H1 (cell line): ENCODE measurements around the gene SPACDR. TPM values are rescaled to one million over a fixed set of nuclear protein-coding genes. Genes with fewer than 3 reads are reported as not detected.

Source experiments
- CTCF ChIA-PET: fragments of 300-600 bp; sonication (Branson Sonifier 250); formaldehyde crosslinking; loops from one replicate; lab custom pipeline; 2021; ENCODE audit not compliant: partially characterized antibody; lab: Charles Lee
- POLR2A ChIA-PET: fragments of 300-600 bp; sonication (Branson Sonifier 250); formaldehyde crosslinking; loops from one replicate; lab custom pipeline; 2021; ENCODE audit warnings: inconsistent platforms; ENCODE audit not compliant: partially characterized antibody; lab: Charles Lee
- DNase-seq, 2 experiments: peaks; one replicate each; pipeline versions ENCODE4 v3.0.0 to v3.0.0-alpha.2; 2010 to 2022; ENCODE audit warnings: low spot score in 2 of 2, low read depth in 1 of 2, mixed read lengths in 1 of 2
- FAIRE-seq: peaks from 2 replicates; lab custom pipeline; 2011; peaks lifted over from hg19 to GRCh38; lab: Jason Lieb, UNC
- H2AFZ ChIP-seq: 2 replicates; pipeline ENCODE4 v1.8.1; 2012; ENCODE audit warnings: low read length, inconsistent platforms
- H2AK5ac ChIP-seq: 2 replicates; pipeline ENCODE4 v1.6.1; 2013; ENCODE audit warnings: low read depth, low read length
- H2BK120ac ChIP-seq: replicated peaks from 2 replicates; pipeline ENCODE3; 2013; ENCODE audit warnings: low read depth, low read length, inconsistent platforms
- H2BK12ac ChIP-seq: 2 replicates; pipeline ENCODE4 v1.6.1; 2013; ENCODE audit warnings: low read depth, low read length
- H2BK15ac ChIP-seq: 2 replicates; pipeline ENCODE4 v1.6.1; 2013; ENCODE audit warnings: low read length
- H2BK20ac ChIP-seq: 2 replicates; pipeline ENCODE4 v1.6.1; 2013; ENCODE audit warnings: low read length
- H2BK5ac ChIP-seq: 2 replicates; pipeline ENCODE4 v1.6.1; 2013; ENCODE audit warnings: low read depth, low read length
- H3K14ac ChIP-seq: 2 replicates; pipeline ENCODE4 v1.6.1; 2013; ENCODE audit warnings: inconsistent platforms; ENCODE audit not compliant: insufficient read length
- H3K18ac ChIP-seq: 2 replicates; pipeline ENCODE4 v1.6.1; 2013; ENCODE audit warnings: low read length; ENCODE audit errors: extremely low read depth
- H3K23ac ChIP-seq: 2 replicates; pipeline ENCODE4 v1.6.1; 2013; ENCODE audit warnings: inconsistent platforms; ENCODE audit not compliant: insufficient read length
- H3K23me2 ChIP-seq: 2 replicates; pipeline ENCODE4 v1.6.1; 2013; ENCODE audit warnings: low read depth, low read length
- H3K27ac ChIP-seq: 2 replicates; pipeline ENCODE4 v1.6.1; 2011; ENCODE audit warnings: low read depth, low read length, inconsistent platforms
- H3K27me3 ChIP-seq, 4 experiments: replicated peaks in 1 of 4; 1 replicate in 1 of 4; 2 replicates in 3 of 4; pipeline versions ENCODE4 v1.6.1 to v1.8.1; 2011 to 2013; ENCODE audit warnings: low read length in 3 of 4, mild to moderate bottlenecking in 3 of 4, inconsistent platforms in 2 of 4, mixed read lengths in 2 of 4, moderate library complexity in 1 of 4; ENCODE audit not compliant: control insufficient read depth in 3 of 4, insufficient read depth in 3 of 4; ENCODE audit errors: extremely low read depth in 1 of 4
- H3K36me3 ChIP-seq, 4 experiments: 2 replicates each; pipeline versions ENCODE4 v1.6.1 to v1.8.1; 2011 to 2013; ENCODE audit warnings: mild to moderate bottlenecking in 4 of 4, low read length in 3 of 4, moderate library complexity in 2 of 4, control low read depth in 1 of 4, inconsistent platforms in 1 of 4; ENCODE audit not compliant: insufficient read depth in 4 of 4, control insufficient read depth in 2 of 4
- H3K4ac ChIP-seq: replicated peaks from 2 replicates; pipeline ENCODE3; 2013; ENCODE audit warnings: low read length, low read depth, mixed read lengths, inconsistent platforms; ENCODE audit not compliant: insufficient read length
- H3K4me1 ChIP-seq, 4 experiments: replicated peaks in 1 of 4; 1 replicate in 1 of 4; 2 replicates in 3 of 4; pipeline versions ENCODE4 v1.6.1 to v1.8.1; 2011 to 2013; ENCODE audit warnings: low read length in 3 of 4, inconsistent platforms in 2 of 4, mixed read lengths in 1 of 4; ENCODE audit not compliant: insufficient read depth in 4 of 4, control insufficient read depth in 3 of 4
- H3K4me2 ChIP-seq, 2 experiments: 2 replicates each; pipeline versions ENCODE4 v1.6.1 to v1.8.1; 2011 to 2013; ENCODE audit warnings: low read depth in 2 of 2, low read length in 2 of 2, control low read depth in 1 of 2, inconsistent platforms in 1 of 2, mild to moderate bottlenecking in 1 of 2; ENCODE audit not compliant: insufficient read depth in 1 of 2
- H3K4me3 ChIP-seq, 4 experiments: fragments of 200-600, 300-600 bp in 1 of 4; sonication (generic), shearing (Covaris generic), sonication (Bioruptor Twin) in 1 of 4; 2 replicates each; pipeline versions ENCODE4 v1.5.1 to v1.8.1; 2011 to 2016; ENCODE audit warnings: low read length in 4 of 4, low read depth in 3 of 4, control low read depth in 2 of 4, inconsistent platforms in 2 of 4, mild to moderate bottlenecking in 2 of 4, mixed read lengths in 1 of 4, moderate library complexity in 1 of 4; ENCODE audit not compliant: insufficient read depth in 2 of 4; ENCODE audit errors: extremely low read depth in 1 of 4
- H3K56ac ChIP-seq: replicated peaks from 2 replicates; pipeline ENCODE3; 2013; ENCODE audit warnings: low read depth, mild to moderate bottlenecking, mixed read lengths, low read length, inconsistent platforms; ENCODE audit not compliant: insufficient read length
- H3K79me1 ChIP-seq: 2 replicates; pipeline ENCODE4 v1.6.1; 2013; ENCODE audit warnings: low read depth, low read length, control low read depth
- H3K79me2 ChIP-seq, 2 experiments: 2 replicates each; pipeline versions ENCODE4 v1.6.1 to v1.8.1; 2012 to 2013; ENCODE audit warnings: low read length in 2 of 2, mild to moderate bottlenecking in 2 of 2, inconsistent platforms in 1 of 2; ENCODE audit not compliant: insufficient read depth in 2 of 2, control insufficient read depth in 1 of 2
- H3K9ac ChIP-seq, 4 experiments: replicated peaks in 1 of 4; 1 replicate in 1 of 4; 2 replicates in 3 of 4; pipeline versions ENCODE4 v1.6.1 to v1.8.1; 2011 to 2013; ENCODE audit warnings: low read depth in 3 of 4, low read length in 3 of 4, control low read depth in 2 of 4, mild to moderate bottlenecking in 2 of 4, moderate library complexity in 2 of 4, inconsistent platforms in 1 of 4; ENCODE audit errors: extremely low read depth in 1 of 4
- H3K9me3 ChIP-seq, 2 experiments: 2 replicates each; pipeline versions ENCODE4 v1.6.1 to v1.8.1; 2012 to 2013; ENCODE audit warnings: mild to moderate bottlenecking in 2 of 2, moderate library complexity in 2 of 2, control low read depth in 1 of 2, inconsistent platforms in 1 of 2, low read depth in 1 of 2, low read length in 1 of 2, mixed read lengths in 1 of 2; ENCODE audit not compliant: insufficient read depth in 2 of 2
- H4K20me1 ChIP-seq, 2 experiments: replicated peaks in 1 of 2; 2 replicates each; pipeline versions ENCODE3 to v1.8.1; 2011 to 2013; ENCODE audit warnings: inconsistent platforms in 2 of 2, low read length in 2 of 2, mild to moderate bottlenecking in 1 of 2; ENCODE audit not compliant: insufficient read depth in 2 of 2, control insufficient read depth in 1 of 2
- H4K5ac ChIP-seq: 2 replicates; pipeline ENCODE4 v1.6.1; 2013; ENCODE audit warnings: low read length, low read depth, mixed read lengths, inconsistent platforms; ENCODE audit not compliant: insufficient read length
- H4K8ac ChIP-seq: 2 replicates; pipeline ENCODE4 v1.8.0; 2013; ENCODE audit warnings: mild to moderate bottlenecking, moderate library complexity, low read length, inconsistent platforms; ENCODE audit not compliant: insufficient read depth; ENCODE audit errors: extremely low read depth
- H4K91ac ChIP-seq: replicated peaks from 2 replicates; pipeline ENCODE3; 2013; ENCODE audit warnings: low read length, mixed read lengths, inconsistent platforms; ENCODE audit not compliant: insufficient read length
- CHD2 ChIP-seq: IDR thresholded peaks from 2 replicates; pipeline ENCODE4 v1.6.1; 2012; ENCODE audit warnings: low read length, improper control_type of control experiment
- CREB1 ChIP-seq: IDR thresholded peaks from 2 replicates; pipeline ENCODE4 v1.6.1; 2012; ENCODE audit warnings: inconsistent platforms
- CTCF ChIP-seq, 3 experiments: IDR thresholded peaks; 1 replicate in 2 of 3; 2 replicates in 1 of 3; pipeline versions ENCODE4 v1.5.1 to v1.6.1; 2011; ENCODE audit warnings: low read length in 3 of 3, mild to moderate bottlenecking in 3 of 3, inconsistent platforms in 2 of 3, low read depth in 1 of 3, moderate library complexity in 1 of 3; ENCODE audit not compliant: insufficient read depth in 1 of 3; ENCODE audit errors: control extremely low read depth in 1 of 3
- JUND ChIP-seq: IDR thresholded peaks from 2 replicates; pipeline ENCODE4 v1.6.1; 2011; ENCODE audit warnings: mild to moderate bottlenecking, improper control_type of control experiment, low read length
- POU5F1 ChIP-seq: IDR thresholded peaks from 2 replicates; pipeline ENCODE4 v1.6.1; 2011; ENCODE audit warnings: low read depth, mild to moderate bottlenecking, low read length, moderate library complexity
- RAD21 ChIP-seq, 2 experiments: IDR thresholded peaks in 1 of 2; conservative IDR thresholded peaks in 1 of 2; 2 replicates each; pipeline ENCODE4 v1.6.1; 2011; ENCODE audit warnings: low read depth in 2 of 2, low read length in 2 of 2, improper control_type of control experiment in 1 of 2, inconsistent platforms in 1 of 2, mild to moderate bottlenecking in 1 of 2, moderate library complexity in 1 of 2
- WGBS, 2 experiments: shearing (Covaris generic) in 1 of 2; methylation state at CpG; one replicate each; pipeline versions ENCODE4 v1.1.6 to v1.1.7; 2013 to 2015; ENCODE audit warnings: low lambda C conversion rate in 2 of 2, mixed read lengths in 2 of 2, inconsistent platforms in 1 of 2, low coverage in 1 of 2, missing lambda C conversion rate in 1 of 2; ENCODE audit not compliant: insufficient replicate concordance in 2 of 2, insufficient coverage in 1 of 2, insufficient read length in 1 of 2; ENCODE audit errors: extremely low coverage in 1 of 2, missing lambda C conversion rate in 1 of 2; 5-methylcytosine and 5-hydroxymethylcytosine counted together
- polyA plus RNA-seq, 7 experiments: library from polyadenylated mRNA; depleted of rRNA in 3 of 7; stranded (reverse) in 5 of 7; unstranded in 2 of 7; fragments of >200 nt in 5 of 7; fragments of 200-250 nt in 2 of 7; gene quantifications; 1 replicate in 5 of 7; 2 replicates in 1 of 7; 4 replicates in 1 of 7; pipeline versions ENCODE4 v1.2.1 to v1.2.3, GENCODE V29; 2011 to 2013; ENCODE audit warnings: missing spikeins in 2 of 7, mixed read lengths in 2 of 7
- total RNA-seq: library from RNA; stranded (reverse); fragmentation: NEBNext Ultra II Directional; extraction: Animal tissue kit (Norgen Biotek cat#: 25700); gene quantifications from 2 replicates; pipeline ENCODE4 v1.2.1, GENCODE V29; 2021

SPACDR gene
- total and polyA plus RNA-seq, 2 of the 8 experiments (the other 6 are each of a cell fraction or from before 2014, with no cell fraction given) = 0.26 TPM; not detected in 1

- H3K4me1 ChIP-seq = no peaks in the 10 kb centered on the region
- H3K4me2 ChIP-seq = no peak overlapping the region
- H4K8ac ChIP-seq = no peak overlapping the region
- H4K20me1 ChIP-seq = no peaks in the 10 kb centered on the region
- ChIA-PET CTCF (interaction anchor here (0.6 to 4.4 kb wide), 34 partner anchors 8 to 392 kb away, joined by 3 to 41 read pairs (median 5); partner anchors contain the start of genes PILRB and POP7), POLR2A (interaction anchor here (0.5 to 2.3 kb wide), 7 partner anchors 22 to 118 kb away, joined by 3 to 12 read pairs (median 3); partner anchors contain the start of genes MEPCE and ZCWPW1)
- no peak overlapping the region for H3K4ac ChIP-seq
- no peaks in the 10 kb centered on the region for H3K79me1 ChIP-seq
- no peaks in the 10 kb centered on the region for H3K79me2 ChIP-seq
- H2AK5ac ChIP-seq = no peak overlapping the region
- FAIRE-seq = peak; percentile 70
- DNase-seq = peak in 1 of 2 experiments; percentile 51
- no peak overlapping the region for H2BK5ac ChIP-seq
- no peak overlapping the region for H3K23ac ChIP-seq
- H3K27me3 ChIP-seq = no peaks in the 10 kb centered on the region; a peak in 1 of 7 replicates
- H4K91ac ChIP-seq = no peak overlapping the region
- 63% methylated on average over 12 of the region's 12 CpGs; no CpG with 5 or more reads in 1 of the 2 experiments for WGBS, 2 experiments
- no peak overlapping the region for H3K4me3 ChIP-seq
- TF ChIP-seq CTCF (IDR thresholded peaks at IDR 0.05; ENCODE audit: control extremely low read depth in 1 of 3, insufficient read depth in 1 of 3, low read depth in 1 of 3, low read length in 3 of 3) = peak in 2 of 3 experiments; percentile 66 to 76; a peak in 3 of 4 replicates
- TF ChIP-seq CHD2 = no peak
- TF ChIP-seq JUND = peak; percentile 42; the same call in 1 of the 2 replicates
- TF ChIP-seq POU5F1 = no peak
- TF ChIP-seq RAD21 (IDR thresholded peaks at IDR 0.05 in 1 of 2, conservative IDR thresholded peaks at IDR 0.05 in 1 of 2; ENCODE audit: low read depth in 2 of 2, low read length in 2 of 2) = peak; percentile 74 to 78
- TF ChIP-seq CREB1 = 0 out of 2 replicates have a peak, but pooled peaks have one; percentile 12
- TF ChIP-seq, all 59 proteins: peak for 4
- no peak overlapping the region for H2BK12ac ChIP-seq
- H3K27ac ChIP-seq = no peak overlapping the region
- H3K9ac ChIP-seq = no peak overlapping the region
- H3K14ac ChIP-seq = no peak overlapping the region
- no peak overlapping the region for H3K18ac ChIP-seq
- H2BK120ac ChIP-seq = no peak overlapping the region
- no peak overlapping the region for H3K56ac ChIP-seq
- H2AFZ ChIP-seq = no peak overlapping the region
- no peak overlapping the region for H4K5ac ChIP-seq
- no peak overlapping the region for H2BK20ac ChIP-seq
- no peak overlapping the region for H2BK15ac ChIP-seq
- H3K36me3 ChIP-seq = no peaks in the 10 kb centered on the region
- no peaks in the 10 kb centered on the region for H3K9me3 ChIP-seq
- H3K23me2 ChIP-seq = no peaks in the 10 kb centered on the region
Observed at GRCh38 chr7:100407285-100408180, 56.5 kb downstream of the SPACDR start.
